Measurements from ENCODE around the gene SLC25A23. TPM values are rescaled to one million over a fixed set of nuclear protein-coding genes. Genes with fewer than 3 reads are reported as not detected.

The SLC25A23 gene
- total and polyA plus RNA-seq, 9 donors = 26.7 to 74.0 (median 43.8) TPM

DNA sequence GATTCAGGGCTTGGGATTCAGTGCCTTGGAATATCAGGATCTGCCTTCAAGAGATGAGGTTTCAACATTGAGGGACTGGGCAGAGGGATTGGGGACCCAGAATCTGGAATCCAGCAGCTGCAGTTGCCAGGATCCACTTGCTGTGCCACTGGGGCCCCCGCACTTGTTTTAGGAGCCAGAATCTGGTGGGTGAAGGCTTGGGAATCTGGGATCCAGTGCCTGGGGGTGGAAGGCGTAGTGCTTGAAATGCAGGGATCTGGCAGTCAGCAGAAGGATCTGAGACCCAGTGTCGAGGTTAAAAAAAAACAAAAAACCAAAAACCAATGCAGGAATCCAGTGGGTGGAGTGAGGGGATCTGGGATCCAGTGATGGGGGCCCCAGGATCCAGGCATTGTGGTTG lies 18.7 kb downstream of the SLC25A23 start:
- no peak for DNase-seq
- 82 to 91% (median 84%) methylated on average over 3 of the region's 3 CpGs for whole genome bisulfite sequencing, 3 donors
- TF ChIP-seq EP300 (IDR thresholded peaks at IDR 0.05) (no peak), POLR2A (IDR thresholded peaks at IDR 0.05) (no peak)
- TF ChIP-seq, protein P1, sequence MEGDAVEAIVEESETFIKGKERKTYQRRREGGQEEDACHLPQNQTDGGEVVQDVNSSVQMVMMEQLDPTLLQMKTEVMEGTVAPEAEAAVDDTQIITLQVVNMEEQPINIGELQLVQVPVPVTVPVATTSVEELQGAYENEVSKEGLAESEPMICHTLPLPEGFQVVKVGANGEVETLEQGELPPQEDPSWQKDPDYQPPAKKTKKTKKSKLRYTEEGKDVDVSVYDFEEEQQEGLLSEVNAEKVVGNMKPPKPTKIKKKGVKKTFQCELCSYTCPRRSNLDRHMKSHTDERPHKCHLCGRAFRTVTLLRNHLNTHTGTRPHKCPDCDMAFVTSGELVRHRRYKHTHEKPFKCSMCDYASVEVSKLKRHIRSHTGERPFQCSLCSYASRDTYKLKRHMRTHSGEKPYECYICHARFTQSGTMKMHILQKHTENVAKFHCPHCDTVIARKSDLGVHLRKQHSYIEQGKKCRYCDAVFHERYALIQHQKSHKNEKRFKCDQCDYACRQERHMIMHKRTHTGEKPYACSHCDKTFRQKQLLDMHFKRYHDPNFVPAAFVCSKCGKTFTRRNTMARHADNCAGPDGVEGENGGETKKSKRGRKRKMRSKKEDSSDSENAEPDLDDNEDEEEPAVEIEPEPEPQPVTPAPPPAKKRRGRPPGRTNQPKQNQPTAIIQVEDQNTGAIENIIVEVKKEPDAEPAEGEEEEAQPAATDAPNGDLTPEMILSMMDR (IDR thresholded peaks at IDR 0.05) = no peak

DNA sequence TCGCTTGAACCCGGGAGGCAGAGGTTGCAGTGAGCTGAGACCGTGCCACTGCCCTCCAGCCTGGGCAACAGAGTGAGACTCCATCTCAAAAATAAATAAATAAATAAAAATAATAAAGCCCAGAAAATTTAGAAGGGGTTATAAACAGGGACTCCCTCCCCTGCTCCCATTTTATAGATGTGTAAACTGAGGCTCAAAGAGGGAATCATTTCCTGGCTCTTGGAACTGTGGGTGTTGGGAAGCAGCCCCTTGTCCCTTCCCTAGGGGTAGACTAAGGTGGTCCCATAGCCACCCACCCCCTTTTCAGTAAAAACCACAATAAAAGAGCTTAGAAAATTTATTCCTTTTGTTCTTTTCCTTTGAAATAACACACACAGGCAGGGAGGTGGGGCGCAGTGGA lies 19.8 kb downstream of the SLC25A23 start:
- Histone ChIP-seq H3K36me3 (no peaks in the 10 kb centered on the region), H3K27ac (no peak overlapping the region), H3K27me3 (no peaks in the 10 kb centered on the region), H3K9me3 (no peaks in the 10 kb centered on the region), H3K4me1 (ENCODE audit: insufficient read depth) (no peaks in the 10 kb centered on the region), H3K4me3 (no peak overlapping the region)
- no peak for DNase-seq
- WGBS, 3 donors = 84 to 88% (median 87%) methylated on average over 4 of the region's 4 CpGs
- no peak for TF ChIP-seq POLR2A (IDR thresholded peaks at IDR 0.05)
- TF ChIP-seq, protein P1 (IDR thresholded peaks at IDR 0.05) = no peak
- no peak for TF ChIP-seq EP300 (IDR thresholded peaks at IDR 0.05)
- intact Hi-C loops (cut with DNase I) = no loop called here

More for the DNA sequence above, 18.7 kb downstream of the SLC25A23 start:
- no peak overlapping the region for H3K4me3 ChIP-seq
- no peak overlapping the region for H3K27ac ChIP-seq
- H3K9me3 ChIP-seq = peaks cover 0 to 5% of the 10 kb centered on the region in 2 donors
- H3K27me3 ChIP-seq = no peaks in the 10 kb centered on the region
- H3K4me1 ChIP-seq (ENCODE audit: insufficient read depth) = no peaks in the 10 kb centered on the region
- intact Hi-C loops (cut with DNase I) = no loop called here
- no peaks in the 10 kb centered on the region for H3K36me3 ChIP-seq

DNA sequence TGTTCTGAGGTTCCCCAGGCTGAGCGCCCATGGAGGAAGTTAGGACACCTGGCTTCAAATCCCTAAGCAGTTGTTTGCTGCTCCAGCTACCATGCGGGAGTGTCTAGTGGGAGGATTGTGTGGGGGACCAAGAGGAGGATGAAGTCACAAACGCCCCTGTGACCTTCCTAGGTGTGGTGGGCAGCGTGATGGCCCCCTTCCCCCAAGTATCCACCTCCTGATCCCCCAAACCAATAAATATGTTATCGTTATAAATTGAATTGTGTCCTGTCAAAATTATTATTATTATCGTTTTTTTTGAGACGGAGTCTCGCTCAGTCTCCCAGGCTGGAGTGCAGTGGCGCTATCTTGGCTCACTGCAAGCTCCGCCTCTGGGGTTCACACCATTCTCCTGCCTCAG lies 25.9 kb downstream of the SLC25A23 start, which contains the start of gene SLC25A41:
Gene SLC25A41, minus strand, starts transcription at position 101 of the 400 bp plus-strand sequence. Its CDS starts 70 bp downstream, at position 31.
- H3K27ac ChIP-seq = no peak within 1 kb of the TSS
- no peaks in the 10 kb centered on the region for H3K36me3 ChIP-seq
- no peak within 1 kb of the TSS for H3K4me3 ChIP-seq
- no peaks in the 10 kb centered on the region for H3K4me1 ChIP-seq (ENCODE audit: insufficient read depth)
- DNase-seq = no peak
- no peaks in the 10 kb centered on the region for H3K9me3 ChIP-seq
- intact Hi-C loops (cut with DNase I) = no loop called here
- 87 to 92% (median 91%) methylated on average over 10 of the region's 10 CpGs for WGBS, 3 donors
- TF ChIP-seq, protein P1 (IDR thresholded peaks at IDR 0.05) = no peak
- TF ChIP-seq EP300 (IDR thresholded peaks at IDR 0.05) (no peak), POLR2A (IDR thresholded peaks at IDR 0.05) (no peak)
- H3K27me3 ChIP-seq = no peaks in the 10 kb centered on the region

DNA sequence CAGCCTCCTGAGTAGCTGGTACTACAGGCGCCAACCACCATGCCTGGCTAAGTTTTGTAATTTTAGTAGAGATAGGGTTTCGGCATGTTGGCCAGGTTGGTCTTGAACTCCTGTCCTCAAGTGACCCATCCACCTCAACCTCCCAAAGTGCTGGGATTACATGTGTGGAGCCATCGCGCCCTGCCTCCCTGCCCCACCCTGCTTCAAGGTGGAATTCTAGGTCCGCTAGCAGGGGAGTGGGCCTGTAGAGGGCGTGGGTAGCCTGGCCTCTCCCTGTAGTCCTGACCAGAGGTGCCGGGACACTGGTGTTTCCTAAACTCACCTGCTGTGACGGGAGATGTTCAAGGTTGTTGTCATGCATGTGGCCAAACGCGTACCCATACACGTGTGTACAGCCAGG lies 26.4 kb downstream of the SLC25A23 start:
- WGBS, 3 donors = 87 to 90% (median 89%) methylated on average over 11 of the region's 11 CpGs
- Histone ChIP-seq H3K27ac (no peak overlapping the region), H3K4me1 (ENCODE audit: insufficient read depth) (no peaks in the 10 kb centered on the region), H3K36me3 (no peaks in the 10 kb centered on the region), H3K9me3 (no peaks in the 10 kb centered on the region), H3K4me3 (no peak overlapping the region), H3K27me3 (no peaks in the 10 kb centered on the region)
- DNase-seq = no peak
- intact Hi-C loops (cut with DNase I) = no loop called here
- TF ChIP-seq POLR2A (IDR thresholded peaks at IDR 0.05) = no peak
- no peak for TF ChIP-seq EP300 (IDR thresholded peaks at IDR 0.05)
- TF ChIP-seq, protein P1 (IDR thresholded peaks at IDR 0.05) = no peak

Measured in ovary (tissue), 9 donors.